GM18511 (cell line): ENCODE data around the gene CEP97.
A peak's percentile ranks its signal among the peaks of the same experiment; 100 is the strongest.

Source experiments
- ATAC-seq: cut with Tn5 transposase; IDR thresholded peaks from one replicate; pipeline ENCODE4 v1.9.1; 2021; ENCODE audit warnings: mild to moderate bottlenecking, moderate library complexity; ENCODE audit not compliant: unreplicated experiment

Gene CEP97

GRCh38 chr3:101811875-101812274, 87.5 kb downstream of the CEP97 start:
- no peak for ATAC-seq

GRCh38 chr3:101812895-101813294, 88.5 kb downstream of the CEP97 start:
- ATAC-seq, result no peak

- no peak for ATAC-seq
Observed at GRCh38 chr3:101813817-101814440, 89.5 kb downstream of the CEP97 start.

GRCh38 chr3:101814835-101815234, 90.4 kb downstream of the CEP97 start:
- ATAC-seq, result no peak

- no peak for ATAC-seq
Observed at GRCh38 chr3:101816215-101817149, 92.1 kb downstream of the CEP97 start.

- peak; percentile 48 for ATAC-seq
Observed at GRCh38 chr3:101817992-101818391, 93.6 kb downstream of the CEP97 start.

GRCh38 chr3:101819649-101820206, 95.3 kb downstream of the CEP97 start:
- ATAC-seq, result peak; percentile 53
